HCT116 (cell line): ENCODE data around the gene ZFYVE19. TPM values are rescaled to one million over a fixed set of nuclear protein-coding genes. Genes with fewer than 3 reads are reported as not detected.

Experiments used
- ATAC-seq: fragments of 200-7000 bp; cut with Tn5 transposase; 2 replicates; pipeline ENCODE4 v1.9.1; 2020; ENCODE audit warnings: mild to moderate bottlenecking, moderate library complexity
- BruUV-seq: library from RNA; stranded (reverse); fragments of 400-500 nt; replicated peaks from 2 replicates; lab custom pipeline; 2021; lab: Mats Ljungman, UMichigan
- CTCF ChIA-PET: fragments of 300-600 bp; sonication (Branson Sonifier 250); formaldehyde crosslinking; loops from one replicate; lab custom pipeline; 2021; ENCODE audit warnings: antibody characterized with exemption; lab: Charles Lee
- POLR2A ChIA-PET: fragments of 300-600, 350-600 bp; sonication (Branson Sonifier 250); formaldehyde crosslinking; loops from one replicate; lab custom pipeline; 2021; ENCODE audit warnings: antibody characterized with exemption; lab: Charles Lee
- RAD21 ChIA-PET, 2 experiments: fragments of 300-600 bp; sonication (Branson Sonifier 250); formaldehyde crosslinking; loops; one replicate each; lab custom pipeline; 2023; ENCODE audit warnings: low total read pairs in 2 of 2; ENCODE audit not compliant: uncharacterized antibody in 2 of 2, unreplicated experiment in 2 of 2, low non-redundant PET in 1 of 2; lab: Charles Lee
- DNase-seq: peaks from one replicate; pipeline ENCODE4 v3.0.0-alpha.2; 2010; ENCODE audit warnings: low read depth, low spot score
- H2AFZ ChIP-seq: fragments of 200-600 bp; shearing (Covaris generic), sonication (generic); 2 replicates; pipeline ENCODE4 v1.6.1; 2017; ENCODE audit warnings: low read depth, mixed run types, mixed read lengths, antibody characterized with exemption, low read length; ENCODE audit not compliant: poor library complexity, severe bottlenecking
- H3K27ac ChIP-seq: 2 replicates; pipeline ENCODE4 v1.5.1; 2012; ENCODE audit warnings: low read depth, low read length
- H3K27me3 ChIP-seq: fragments of 200-600 bp; sonication (generic); 2 replicates; pipeline ENCODE4 v1.6.1; 2016; ENCODE audit warnings: mixed run types, low read length, mixed read lengths; ENCODE audit not compliant: insufficient read depth
- H3K36me3 ChIP-seq, 2 experiments: fragments of 200-500 bp in 1 of 2; fragments of 200-600 bp in 1 of 2; sonication (Bioruptor generic) in 1 of 2; sonication (generic) in 1 of 2; 2 replicates each; pipeline versions ENCODE4 v1.5.1 to v1.6.1; 2014 to 2016; ENCODE audit warnings: low read length in 2 of 2, inconsistent platforms in 1 of 2, mixed read lengths in 1 of 2, mixed run types in 1 of 2; ENCODE audit not compliant: insufficient read depth in 2 of 2, control insufficient read depth in 1 of 2
- H3K4me1 ChIP-seq, 2 experiments: fragments of 200-600 bp in 1 of 2; sonication (generic) in 1 of 2; 2 replicates each; pipeline versions ENCODE4 v1.5.1 to v1.6.1; 2012 to 2017; ENCODE audit warnings: low read length in 2 of 2, inconsistent platforms in 1 of 2, mild to moderate bottlenecking in 1 of 2, mixed read lengths in 1 of 2, mixed run types in 1 of 2, moderate library complexity in 1 of 2; ENCODE audit not compliant: insufficient read depth in 2 of 2, control insufficient read depth in 1 of 2
- H3K4me2 ChIP-seq: fragments of 200-600 bp; sonication (generic); 2 replicates; pipeline ENCODE4 v1.6.1; 2017; ENCODE audit warnings: mixed run types, low read length, mixed read lengths
- H3K4me3 ChIP-seq, 2 experiments: fragments of 200-600 bp in 1 of 2; sonication (generic) in 1 of 2; replicated peaks in 1 of 2; 2 replicates each; pipeline ENCODE4 v1.5.1; 2011 to 2016; ENCODE audit warnings: low read length in 2 of 2, control low read depth in 1 of 2, low read depth in 1 of 2, mild to moderate bottlenecking in 1 of 2, mixed read lengths in 1 of 2, mixed run types in 1 of 2
- H3K79me2 ChIP-seq: fragments of 200-600 bp; sonication (generic); 2 replicates; pipeline ENCODE4 v1.6.1; 2017; ENCODE audit warnings: mild to moderate bottlenecking, mixed run types, low read length, moderate library complexity, mixed read lengths; ENCODE audit not compliant: insufficient read depth
- H3K9ac ChIP-seq: fragments of 200-600 bp; sonication (generic); 2 replicates; pipeline ENCODE4 v1.6.1; 2016; ENCODE audit warnings: low read length, mixed read lengths
- H3K9me2 ChIP-seq: fragments of 200-600 bp; sonication (generic), shearing (Covaris generic); 2 replicates; pipeline ENCODE4 v1.6.1; 2017; ENCODE audit warnings: mixed run types, mild to moderate bottlenecking, moderate library complexity; ENCODE audit not compliant: insufficient read depth
- H3K9me3 ChIP-seq, 2 experiments: fragments of 200-500 bp in 1 of 2; fragments of 200-600 bp in 1 of 2; sonication (Bioruptor generic) in 1 of 2; sonication (generic) in 1 of 2; 2 replicates each; pipeline ENCODE4 v1.6.1; 2014 to 2017; ENCODE audit warnings: low read length in 2 of 2, mixed read lengths in 2 of 2, inconsistent platforms in 1 of 2, low read depth in 1 of 2, mild to moderate bottlenecking in 1 of 2, mixed run types in 1 of 2, moderate library complexity in 1 of 2; ENCODE audit not compliant: control insufficient read depth in 1 of 2, insufficient read depth in 1 of 2
- H4K20me1 ChIP-seq: fragments of 200-600 bp; sonication (generic), shearing (Covaris generic); 2 replicates; pipeline ENCODE4 v1.6.1; 2017; ENCODE audit warnings: mixed run types, mild to moderate bottlenecking, moderate library complexity; ENCODE audit not compliant: insufficient read depth
- CBX3 ChIP-seq: IDR thresholded peaks from 2 replicates; pipeline ENCODE4 v1.6.1; 2012; ENCODE audit warnings: low read depth
- CEBPB ChIP-seq: IDR thresholded peaks from 2 replicates; pipeline ENCODE4 v1.6.1; 2012; ENCODE audit warnings: low read depth
- EGR1 ChIP-seq: IDR thresholded peaks from 2 replicates; pipeline ENCODE4 v1.6.1; 2012; ENCODE audit warnings: low read depth
- JUND ChIP-seq: IDR thresholded peaks from 2 replicates; pipeline ENCODE4 v1.6.1; 2012
- SIN3A ChIP-seq: IDR thresholded peaks from 2 replicates; pipeline ENCODE4 v1.6.1; 2012; ENCODE audit warnings: low read depth
- SP1 ChIP-seq: IDR thresholded peaks from 2 replicates; pipeline ENCODE4 v1.6.1; 2012; ENCODE audit warnings: low read depth
- TCF7L2 ChIP-seq: IDR thresholded peaks from 2 replicates; pipeline ENCODE4 v1.7.0; 2011; ENCODE audit warnings: borderline replicate concordance, inconsistent platforms; ENCODE audit not compliant: insufficient read depth, insufficient read length; ENCODE audit errors: extremely low read depth
- YY1 ChIP-seq: IDR thresholded peaks from 2 replicates; pipeline ENCODE4 v1.6.1; 2011; ENCODE audit warnings: low read length, low read depth, moderate library complexity, mild to moderate bottlenecking; ENCODE audit not compliant: insufficient replicate concordance; ENCODE audit errors: extremely low read depth
- ZBTB33 ChIP-seq: IDR thresholded peaks from 2 replicates; pipeline ENCODE4 v1.6.1; 2011; ENCODE audit warnings: mild to moderate bottlenecking, low read length, moderate library complexity; ENCODE audit not compliant: insufficient replicate concordance; ENCODE audit errors: extremely low read depth
- ZFX ChIP-seq: fragments of 450-650 bp; IDR thresholded peaks from 2 replicates; pipeline ENCODE4 v1.6.1; 2017
- intact Hi-C: fragments of 100-400 bp; cut with micrococcal nuclease; formaldehyde crosslinking; loops from 2 replicates; pipeline ENCODE4 v1.10.0; 2022
- total RNA-seq: library from RNA; stranded (reverse); gene quantifications from one replicate; pipeline ENCODE4 v1.2.1, GENCODE V29; 2021; ENCODE audit not compliant: unreplicated experiment
- TF ChIP-seq, protein P1 (sequence below): IDR thresholded peaks from 2 replicates; pipeline ENCODE4 v1.6.1; 2012

ZFYVE19 gene
- total RNA-seq, 1 experiment from 2014 or later = 29.1 TPM

DNA sequence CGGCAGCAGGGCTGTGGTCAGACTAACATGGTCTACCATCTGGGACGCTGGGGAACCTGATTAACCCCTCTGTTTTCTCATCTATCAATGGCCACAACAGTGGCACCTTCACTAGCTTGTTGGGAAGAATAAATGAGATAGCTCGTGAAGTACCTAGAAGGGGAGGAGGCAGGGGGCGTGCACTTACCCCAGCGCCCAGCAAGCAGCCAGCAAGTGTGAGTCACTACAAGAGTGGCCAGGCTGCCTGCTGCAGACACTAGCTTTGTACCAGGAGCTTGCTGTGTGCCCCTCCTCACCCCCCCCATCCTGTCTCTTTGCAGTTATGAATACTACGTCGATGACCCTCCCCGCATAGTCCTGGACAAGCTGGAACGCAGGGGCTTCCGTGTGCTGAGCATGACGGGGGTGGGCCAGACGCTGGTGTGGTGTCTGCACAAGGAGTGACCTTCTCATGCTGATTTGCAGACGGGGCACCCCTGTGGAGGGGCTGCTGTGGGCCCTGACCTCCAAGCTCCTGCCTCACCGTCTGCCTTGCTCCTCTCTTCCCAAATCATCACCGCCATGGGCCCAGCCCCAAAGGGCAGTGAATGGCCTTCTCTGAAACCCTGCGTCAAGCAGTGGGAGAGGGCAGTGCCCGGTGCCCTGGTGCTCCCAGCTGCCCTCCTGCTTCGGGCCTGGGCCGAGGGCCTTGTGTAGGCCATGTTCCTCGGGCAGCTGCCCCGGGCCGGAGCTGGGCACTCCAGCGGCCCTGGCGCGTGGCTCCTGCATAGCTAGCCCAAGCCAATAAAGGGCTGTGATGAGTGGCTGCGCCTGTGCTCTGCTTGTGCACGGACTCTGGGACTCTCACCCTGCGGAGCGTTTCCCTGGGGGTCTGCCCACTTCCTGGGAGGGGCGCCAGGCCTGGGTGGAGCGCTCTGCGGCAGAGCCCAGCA lies 39.7 kb upstream of the ZFYVE19 start:
- Histone ChIP-seq H3K9me2 (no peaks in the 10 kb centered on the region), H4K20me1 (no peaks in the 10 kb centered on the region), H3K27ac (no peak overlapping the region), H3K27me3 (no peaks in the 10 kb centered on the region), H3K9me3 (no peaks in the 10 kb centered on the region), H2AFZ (no peak overlapping the region), H3K36me3 (no peaks in the 10 kb centered on the region; a peak in 1 of 4 replicates), H3K79me2 (no peaks in the 10 kb centered on the region), H3K4me2 (no peak overlapping the region), H3K4me1 (peaks cover 32 to 74% of the 10 kb centered on the region in 2 experiments), H3K9ac (no peak overlapping the region), H3K4me3 (no peak overlapping the region)
- TF ChIP-seq CEBPB (no peak), EGR1 (no peak), SP1 (no peak), CBX3 (no peak), TCF7L2 (no peak), ZFX (no peak), SIN3A (no peak), YY1 (no peak), JUND (no peak), ZBTB33 (no peak)
- TF ChIP-seq, protein P1, sequence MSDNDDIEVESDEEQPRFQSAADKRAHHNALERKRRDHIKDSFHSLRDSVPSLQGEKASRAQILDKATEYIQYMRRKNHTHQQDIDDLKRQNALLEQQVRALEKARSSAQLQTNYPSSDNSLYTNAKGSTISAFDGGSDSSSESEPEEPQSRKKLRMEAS = no peak
- BruUV-seq = no TSS peak
- POLR2A ChIA-PET = no interaction called here
- CTCF ChIA-PET = interaction anchor here (1.7 kb wide), 1 partner anchor 127 kb away, joined by 4 read pairs; the partner anchor contains the start of gene VPS18
- intact Hi-C loops = no loop called here
- RAD21 ChIA-PET = no interaction called here
- ATAC-seq = no peak
- no peak for DNase-seq
